ENCODE data around the gene WDR88.

GRCh38 chr19:33192010-33192409, 60.1 kb downstream of the WDR88 start:
- TF ChIP-seq CTCF (IDR thresholded peaks at IDR 0.05; ENCODE audit: low read depth, low read length, missing input control), result no peak
- TF ChIP-seq, protein P1, sequence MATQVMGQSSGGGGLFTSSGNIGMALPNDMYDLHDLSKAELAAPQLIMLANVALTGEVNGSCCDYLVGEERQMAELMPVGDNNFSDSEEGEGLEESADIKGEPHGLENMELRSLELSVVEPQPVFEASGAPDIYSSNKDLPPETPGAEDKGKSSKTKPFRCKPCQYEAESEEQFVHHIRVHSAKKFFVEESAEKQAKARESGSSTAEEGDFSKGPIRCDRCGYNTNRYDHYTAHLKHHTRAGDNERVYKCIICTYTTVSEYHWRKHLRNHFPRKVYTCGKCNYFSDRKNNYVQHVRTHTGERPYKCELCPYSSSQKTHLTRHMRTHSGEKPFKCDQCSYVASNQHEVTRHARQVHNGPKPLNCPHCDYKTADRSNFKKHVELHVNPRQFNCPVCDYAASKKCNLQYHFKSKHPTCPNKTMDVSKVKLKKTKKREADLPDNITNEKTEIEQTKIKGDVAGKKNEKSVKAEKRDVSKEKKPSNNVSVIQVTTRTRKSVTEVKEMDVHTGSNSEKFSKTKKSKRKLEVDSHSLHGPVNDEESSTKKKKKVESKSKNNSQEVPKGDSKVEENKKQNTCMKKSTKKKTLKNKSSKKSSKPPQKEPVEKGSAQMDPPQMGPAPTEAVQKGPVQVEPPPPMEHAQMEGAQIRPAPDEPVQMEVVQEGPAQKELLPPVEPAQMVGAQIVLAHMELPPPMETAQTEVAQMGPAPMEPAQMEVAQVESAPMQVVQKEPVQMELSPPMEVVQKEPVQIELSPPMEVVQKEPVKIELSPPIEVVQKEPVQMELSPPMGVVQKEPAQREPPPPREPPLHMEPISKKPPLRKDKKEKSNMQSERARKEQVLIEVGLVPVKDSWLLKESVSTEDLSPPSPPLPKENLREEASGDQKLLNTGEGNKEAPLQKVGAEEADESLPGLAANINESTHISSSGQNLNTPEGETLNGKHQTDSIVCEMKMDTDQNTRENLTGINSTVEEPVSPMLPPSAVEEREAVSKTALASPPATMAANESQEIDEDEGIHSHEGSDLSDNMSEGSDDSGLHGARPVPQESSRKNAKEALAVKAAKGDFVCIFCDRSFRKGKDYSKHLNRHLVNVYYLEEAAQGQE (IDR thresholded peaks at IDR 0.05), result no peak
- no peak for TF ChIP-seq TAF1 (conservative IDR thresholded peaks at IDR 0.05)
- no peak for TF ChIP-seq GABPA (IDR thresholded peaks at IDR 0.05 in 1 of 2, conservative IDR thresholded peaks at IDR 0.05 in 1 of 2)
- no peak for TF ChIP-seq ATF3 (IDR thresholded peaks at IDR 0.05)
